ENCODE results near the gene DGKI.

The DGKI gene

GRCh38 chr7:137891016-137891655 is 44.4 kb upstream of the DGKI start:
- Histone ChIP-seq H3K79me2 (ENCODE audit: insufficient read depth, low read length) (no peaks in the 10 kb centered on the region), H3K4me3 (ENCODE audit: insufficient read depth, low read length, poor library complexity, severe bottlenecking) (no peak overlapping the region), H3K9me2 (replicated peaks; ENCODE audit: insufficient read depth, low read length) (no peaks in the 10 kb centered on the region), H3K27me3 (ENCODE audit: low read length) (no peaks in the 10 kb centered on the region), H3F3A (ENCODE audit: insufficient read depth) (no peaks in the 10 kb centered on the region), H2AFZ (ENCODE audit: low read depth, low read length, severe bottlenecking) (no peak overlapping the region), H3K36me3 (ENCODE audit: low read length) (no peaks in the 10 kb centered on the region), H3K9ac (ENCODE audit: low read length) (no peak overlapping the region), H4K20me1 (ENCODE audit: low read depth, low read length) (no peaks in the 10 kb centered on the region), H3K4me2 (ENCODE audit: low read depth, low read length, poor library complexity, severe bottlenecking) (no peak overlapping the region), H3K9me3 (ENCODE audit: insufficient read depth, low read length) (no peaks in the 10 kb centered on the region), H3K27ac (ENCODE audit: low read depth, low read length) (no peak overlapping the region)
- TF ChIP-seq CTCF (IDR thresholded peaks at IDR 0.05; ENCODE audit: insufficient read depth, low read length, poor library complexity, severe bottlenecking): no peak

- TF ChIP-seq CTCF (IDR thresholded peaks at IDR 0.05; ENCODE audit: insufficient read depth, low read length, poor library complexity, severe bottlenecking) (no peak), EZH2phosphoT487 (conservative IDR thresholded peaks at IDR 0.05; ENCODE audit: low read length) (no peak)
- H3K36me3 ChIP-seq (ENCODE audit: low read length): no peaks in the 10 kb centered on the region
- no peak overlapping the region for H3K27ac ChIP-seq (ENCODE audit: low read depth, low read length)
- H2AFZ ChIP-seq (ENCODE audit: low read depth, low read length, severe bottlenecking): no peak overlapping the region
- H3K79me2 ChIP-seq (ENCODE audit: insufficient read depth, low read length): no peaks in the 10 kb centered on the region
- H3K9me3 ChIP-seq (ENCODE audit: insufficient read depth, low read length): no peaks in the 10 kb centered on the region
- H3K4me3 ChIP-seq (ENCODE audit: insufficient read depth, low read length, poor library complexity, severe bottlenecking): no peak overlapping the region
- no peaks in the 10 kb centered on the region for H3K9me2 ChIP-seq (replicated peaks; ENCODE audit: insufficient read depth, low read length)
- no peak overlapping the region for H3K9ac ChIP-seq (ENCODE audit: low read length)
- no peaks in the 10 kb centered on the region for H3K27me3 ChIP-seq (ENCODE audit: low read length)
- H3F3A ChIP-seq (ENCODE audit: insufficient read depth): no peaks in the 10 kb centered on the region
- H3K4me2 ChIP-seq (ENCODE audit: low read depth, low read length, poor library complexity, severe bottlenecking): no peak overlapping the region
- H4K20me1 ChIP-seq (ENCODE audit: low read depth, low read length): no peaks in the 10 kb centered on the region
Observed at GRCh38 chr7:137890449-137890921, 43.7 kb upstream of the DGKI start.

GRCh38 chr7:137888241-137888640 is 41.5 kb upstream of the DGKI start:
- Histone ChIP-seq H3K9me2 (replicated peaks; ENCODE audit: insufficient read depth, low read length) (no peaks in the 10 kb centered on the region), H3K27ac (ENCODE audit: low read depth, low read length) (no peak overlapping the region), H3K4me2 (ENCODE audit: low read depth, low read length, poor library complexity, severe bottlenecking) (no peak overlapping the region), H3F3A (ENCODE audit: insufficient read depth) (no peaks in the 10 kb centered on the region), H3K27me3 (ENCODE audit: low read length) (no peaks in the 10 kb centered on the region), H3K79me2 (ENCODE audit: insufficient read depth, low read length) (no peaks in the 10 kb centered on the region), H3K36me3 (ENCODE audit: low read length) (no peaks in the 10 kb centered on the region), H2AFZ (ENCODE audit: low read depth, low read length, severe bottlenecking) (no peak overlapping the region), H3K9ac (ENCODE audit: low read length) (no peak overlapping the region), H4K20me1 (ENCODE audit: low read depth, low read length) (no peaks in the 10 kb centered on the region), H3K9me3 (ENCODE audit: insufficient read depth, low read length) (no peaks in the 10 kb centered on the region), H3K4me3 (ENCODE audit: insufficient read depth, low read length, poor library complexity, severe bottlenecking) (no peak overlapping the region)
- TF ChIP-seq EZH2phosphoT487 (conservative IDR thresholded peaks at IDR 0.05; ENCODE audit: low read length) (no peak), CTCF (IDR thresholded peaks at IDR 0.05; ENCODE audit: insufficient read depth, low read length, poor library complexity, severe bottlenecking) (no peak)
